HG03342 (cell line): ENCODE measurements around the gene TXNDC17.
"Not testable (repeated sequence)": the region's sequence is repeated elsewhere in the genome, so short reads cannot be mapped to it uniquely, and the experiment has no call there.

Experiments used
- ATAC-seq: cut with Tn5 transposase; IDR thresholded peaks from one replicate; pipeline ENCODE4 v1.9.1; 2021; ENCODE audit warnings: mild to moderate bottlenecking, moderate library complexity; ENCODE audit not compliant: unreplicated experiment

The TXNDC17 gene

DNA sequence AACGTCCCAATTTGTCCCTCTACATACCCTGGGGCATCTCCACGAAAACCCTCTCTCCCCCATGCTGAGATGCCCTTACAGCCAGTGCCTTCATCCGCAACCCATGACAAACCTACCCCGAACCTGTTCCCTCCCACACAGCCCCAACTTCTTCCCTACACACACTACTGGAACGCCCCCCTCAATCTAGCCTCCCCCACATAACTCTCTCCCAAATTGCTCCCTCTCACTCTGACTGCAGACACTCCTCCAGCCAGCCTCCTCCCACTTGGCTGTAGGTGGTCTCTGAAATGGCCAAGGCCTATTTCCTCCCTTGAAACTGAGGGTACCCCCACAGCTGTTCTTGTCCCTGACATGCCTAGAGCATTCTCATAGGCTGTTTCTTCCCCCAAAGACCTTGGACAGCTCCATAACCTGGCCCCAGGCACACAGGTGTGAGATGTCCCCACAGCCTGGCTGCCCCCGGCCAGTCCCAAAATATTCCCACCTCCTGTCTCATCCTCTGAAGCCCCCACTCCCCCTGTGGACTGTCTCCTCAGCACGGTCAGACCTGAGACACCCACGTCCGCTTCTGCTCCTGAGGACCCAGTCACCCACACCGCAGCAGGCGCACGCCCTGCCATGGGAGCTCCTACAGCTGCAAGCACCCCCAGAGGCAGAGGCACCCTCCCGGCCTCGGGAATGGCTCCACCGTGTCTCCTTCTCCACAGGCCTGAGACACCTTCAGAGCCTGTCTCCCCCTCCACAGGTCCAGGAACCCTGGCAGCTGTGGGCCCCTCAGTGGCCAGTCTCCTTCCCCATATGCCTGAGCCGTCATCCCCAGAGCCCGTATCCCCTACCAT, 4.0 kb upstream of the TXNDC17 start:
- no peak for ATAC-seq

DNA sequence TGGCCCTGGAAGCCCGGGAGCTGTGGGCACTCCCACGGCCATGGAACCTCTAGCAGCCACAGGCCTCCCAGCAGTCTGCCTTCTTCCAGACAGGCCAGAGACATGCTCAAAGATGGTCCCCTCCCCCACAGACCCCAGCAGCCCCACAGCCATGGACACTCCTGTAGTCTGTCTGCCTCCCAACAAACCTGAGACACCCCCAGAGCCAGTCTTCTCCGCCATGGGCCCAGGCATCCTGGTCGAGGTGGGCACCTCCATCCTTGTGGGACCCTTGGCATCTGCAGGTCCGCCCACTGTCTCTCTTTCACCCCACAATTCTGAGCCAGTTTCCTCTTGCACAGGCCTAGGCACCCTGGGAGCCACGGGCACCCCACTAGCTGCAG, 3.4 kb upstream of the TXNDC17 start:
- no peak for ATAC-seq

DNA sequence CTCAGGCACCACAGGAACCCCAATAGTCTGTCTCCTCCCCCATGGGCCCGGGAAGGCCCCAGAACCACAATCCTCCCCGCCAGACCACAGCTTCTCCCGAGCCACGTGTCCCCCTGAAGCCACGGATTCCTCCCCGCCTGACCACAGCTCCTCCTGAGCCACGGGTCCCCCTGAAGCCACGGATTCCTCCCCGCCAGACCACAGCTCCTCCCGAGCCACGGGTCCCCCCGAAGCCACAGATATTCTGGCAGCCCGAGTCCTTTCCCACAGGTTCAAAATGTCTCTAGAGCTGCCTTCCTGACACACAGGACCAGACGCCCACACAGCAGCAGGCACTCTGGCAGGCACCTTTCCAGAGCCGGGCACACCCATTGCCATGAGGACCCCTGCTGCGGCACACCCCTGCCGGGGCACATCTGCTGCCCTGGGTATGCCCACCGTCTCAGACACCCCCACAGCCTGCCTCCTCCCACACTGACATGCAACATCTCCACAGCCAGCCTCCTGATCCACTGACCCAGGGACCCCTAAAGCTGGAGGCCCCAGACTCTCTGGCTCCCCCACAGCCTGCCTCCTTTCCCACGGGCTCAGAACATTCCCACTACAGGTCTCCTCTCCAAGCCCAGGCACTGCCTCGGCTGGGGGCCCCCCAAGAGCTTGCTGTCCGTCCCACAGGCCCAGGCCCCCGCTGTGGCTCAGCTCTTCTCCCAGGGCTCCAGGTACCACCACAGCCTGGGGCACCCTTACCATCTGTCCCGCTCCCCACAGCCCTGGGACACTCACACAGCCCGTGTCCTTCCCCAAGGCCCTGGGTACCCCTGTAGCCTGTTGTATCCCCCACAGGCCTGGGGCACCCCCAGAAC, 2.6 kb upstream of the TXNDC17 start:
- ATAC-seq, result no peak

DNA sequence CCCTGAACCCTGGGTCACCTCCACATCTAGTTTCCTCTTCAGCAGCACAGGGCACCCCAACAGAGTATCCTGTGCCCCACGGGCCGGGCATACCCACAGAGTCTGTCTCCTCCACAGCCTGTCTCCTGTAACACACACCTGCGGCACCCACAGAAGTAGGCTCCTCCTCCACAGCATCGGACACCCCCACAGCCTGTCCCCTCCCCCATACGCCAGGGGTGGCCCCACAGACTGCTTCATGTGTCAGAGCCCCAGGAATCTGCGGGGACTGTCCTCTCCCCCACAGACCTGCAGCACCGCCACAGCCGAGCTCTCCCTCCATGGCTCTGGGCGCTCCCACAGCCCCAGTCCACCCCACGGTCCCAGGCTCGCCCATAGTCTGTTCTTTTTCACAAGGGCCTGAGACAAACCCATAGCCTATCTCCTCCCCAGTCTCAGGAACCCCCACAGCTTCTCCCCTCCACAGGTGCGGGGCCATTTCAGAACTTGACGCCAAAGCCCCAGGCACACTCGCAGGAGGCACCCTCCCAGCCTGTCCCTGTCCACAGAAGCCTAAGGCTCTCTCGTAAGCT, 1.8 kb upstream of the TXNDC17 start:
- no peak for ATAC-seq

DNA sequence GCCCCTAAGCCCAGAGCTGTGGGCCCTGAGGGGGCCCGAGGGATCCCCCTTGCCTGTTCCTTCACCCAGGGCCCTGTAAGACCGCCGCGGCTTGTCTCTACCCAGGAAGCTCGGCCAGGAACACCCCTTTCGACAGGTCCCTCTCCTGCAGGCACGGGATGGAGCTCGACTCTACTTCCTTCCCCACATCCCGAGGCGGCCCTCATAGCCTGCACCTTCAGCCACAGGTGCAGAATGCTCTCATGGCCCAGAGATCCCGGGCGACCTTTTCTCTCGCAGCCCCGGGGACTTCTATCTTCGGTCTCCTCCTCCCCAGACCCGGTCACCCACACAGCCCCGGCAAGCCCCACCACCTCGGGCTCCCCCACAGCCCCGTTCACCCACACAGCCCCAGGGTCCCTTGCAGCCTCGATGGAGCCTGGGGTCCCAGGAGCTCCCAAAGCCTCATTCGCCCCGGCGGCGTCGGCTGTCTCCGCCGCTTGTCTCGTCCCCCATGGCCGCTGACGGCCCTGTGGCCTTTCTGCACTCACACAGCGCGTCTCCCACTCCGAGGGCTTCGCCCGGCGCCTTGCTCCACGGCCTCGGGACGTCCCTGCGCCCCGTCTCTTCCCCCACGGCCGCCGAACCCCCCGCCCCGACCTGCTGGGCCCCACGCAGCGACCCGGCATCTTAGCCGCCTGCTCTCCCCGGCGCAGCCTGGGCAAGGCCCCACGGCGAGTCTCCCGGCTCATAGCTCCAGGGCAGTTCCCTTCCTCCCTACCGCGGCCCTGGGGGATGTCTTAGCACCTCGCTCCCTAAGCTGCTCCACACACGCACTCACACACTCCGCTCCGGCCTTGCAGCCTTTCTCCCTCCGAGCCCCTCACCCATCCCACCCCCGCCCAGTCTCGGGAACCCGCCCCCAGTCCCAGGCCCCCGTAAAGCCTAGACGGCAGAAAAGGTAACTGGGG, 999 bp upstream of the TXNDC17 start:
- ATAC-seq, result peak; percentile 14

DNA sequence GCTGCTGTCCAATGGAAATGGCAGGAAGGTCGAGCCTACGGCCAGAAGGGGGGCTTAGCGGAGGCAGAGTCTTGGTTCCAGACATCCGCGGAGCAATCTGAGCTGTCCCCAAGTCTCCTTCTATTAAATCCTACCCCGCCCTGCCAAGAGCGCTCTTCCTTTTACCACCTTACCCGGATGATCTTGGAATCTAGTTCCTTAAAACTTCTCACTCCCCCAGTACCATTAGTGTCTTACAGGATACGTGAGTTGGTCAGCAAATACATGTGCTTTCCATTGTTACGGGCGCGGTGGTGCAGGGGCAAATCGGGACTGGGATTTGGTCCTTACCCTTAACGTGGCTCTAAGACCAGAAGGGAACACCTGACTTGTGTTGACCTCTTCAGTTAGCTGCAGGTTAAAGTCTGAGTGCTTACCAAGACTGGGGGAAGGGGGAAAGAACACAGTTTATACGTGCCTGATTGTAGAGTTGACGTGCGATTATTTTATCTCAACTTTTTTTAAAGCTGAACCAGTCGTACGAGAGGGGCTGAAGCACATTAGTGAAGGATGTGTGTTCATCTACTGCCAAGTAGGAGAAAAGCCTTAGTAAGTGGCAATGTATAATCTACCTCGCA, 495 bp downstream of the TXNDC17 start:
- peak; percentile 5 for ATAC-seq

DNA sequence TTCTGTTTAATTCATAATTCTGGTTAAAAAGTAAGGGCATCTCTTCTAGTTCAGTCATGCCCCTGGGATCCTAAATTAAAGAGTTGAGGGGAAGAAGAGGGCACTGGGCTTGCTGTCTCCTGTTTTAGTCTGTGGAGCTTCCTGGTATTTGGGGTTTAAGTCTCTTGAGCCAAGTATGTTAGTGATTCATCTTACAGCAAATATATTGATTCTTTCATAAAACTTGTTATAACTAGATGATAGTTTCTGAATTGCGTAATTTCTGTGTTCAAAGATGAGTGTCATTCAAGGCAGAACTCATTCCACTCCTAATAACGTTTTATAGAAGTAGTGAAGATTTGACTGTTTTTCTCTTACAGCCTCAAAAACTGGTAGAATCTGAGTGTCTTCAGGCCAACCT, 1.7 kb downstream of the TXNDC17 start:
- no peak for ATAC-seq

DNA sequence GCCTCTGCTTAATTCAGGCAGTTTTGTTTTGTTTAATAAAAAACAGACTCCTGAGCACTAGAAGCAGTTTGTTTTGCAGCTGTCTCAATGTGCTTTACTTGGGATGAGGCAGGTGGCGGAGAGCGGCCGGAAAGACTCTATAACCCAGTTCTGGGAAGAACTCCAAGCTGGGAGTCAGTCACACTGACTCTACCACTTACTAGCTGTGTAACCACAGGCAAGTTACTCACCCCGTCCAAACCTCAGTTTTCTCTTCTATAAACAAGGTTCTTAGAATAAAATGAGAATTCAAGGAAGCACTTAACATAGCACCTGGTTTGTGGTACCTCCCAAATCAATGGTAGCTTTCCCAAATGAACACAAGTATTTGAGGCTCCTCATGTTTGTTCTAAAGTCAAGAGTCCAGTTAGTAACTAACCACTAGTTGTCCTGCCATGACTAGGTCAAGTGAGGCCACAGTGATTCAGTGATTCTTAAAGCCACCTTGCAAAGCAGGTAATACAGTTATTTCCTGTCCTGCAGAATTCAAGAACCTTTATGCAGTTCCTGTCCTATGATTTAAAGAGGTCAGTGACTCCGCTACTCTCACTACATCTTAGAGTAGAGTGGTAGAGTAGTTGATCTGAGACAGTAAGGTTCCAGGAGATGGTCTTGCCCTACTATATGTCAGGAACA, 2.7 kb downstream of the TXNDC17 start:
- no peak for ATAC-seq

DNA sequence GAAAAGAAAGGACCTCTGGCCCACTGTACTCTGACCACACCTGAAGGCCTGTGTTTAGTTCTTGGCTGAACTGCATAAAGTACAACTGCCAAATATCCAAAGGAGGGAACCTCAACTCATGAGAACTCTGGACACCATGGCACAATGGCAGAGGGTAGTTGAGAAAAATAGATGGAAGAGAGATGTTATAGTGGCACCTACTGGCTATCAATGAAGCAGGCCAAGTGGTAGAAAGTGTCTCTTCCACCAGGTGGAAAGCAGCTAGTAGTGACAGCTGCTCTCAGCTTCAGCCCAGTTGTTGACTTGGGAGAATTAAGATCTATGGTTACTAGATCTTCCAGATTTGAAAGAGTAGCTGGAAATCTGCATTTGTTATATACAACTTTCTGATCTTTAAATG, 7.3 kb downstream of the TXNDC17 start:
- ATAC-seq, result no peak

DNA sequence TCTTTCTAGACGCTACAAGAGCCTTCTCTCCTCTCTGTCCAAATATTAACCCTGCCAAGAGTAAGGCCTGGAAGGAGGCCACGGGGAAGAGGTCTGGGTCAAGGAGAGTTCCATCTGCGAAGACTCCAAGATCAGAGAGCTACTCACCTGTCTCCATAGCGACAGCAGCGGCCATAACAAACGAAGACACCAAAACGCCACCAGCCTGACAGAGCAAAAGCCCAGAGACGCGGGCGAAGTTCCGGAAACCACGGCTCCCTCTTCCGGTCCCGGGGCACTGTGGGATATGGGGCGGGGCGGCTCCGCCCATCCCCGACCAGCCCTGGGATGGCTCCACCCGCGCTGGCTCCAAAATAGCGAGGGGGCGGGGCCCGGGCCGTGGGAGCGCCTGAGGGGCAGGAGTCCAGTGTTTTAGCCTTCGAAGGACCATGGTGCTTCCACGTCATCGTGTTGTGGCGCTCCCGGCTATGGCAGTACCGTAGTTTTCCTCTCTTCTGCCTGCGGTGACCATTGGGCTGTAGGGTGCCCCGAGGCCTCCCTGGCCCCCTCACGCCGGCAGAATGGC, 10.6 kb downstream of the TXNDC17 start, which contains the start of the genes C17orf100 and MED31:
Gene C17orf100 (plus strand): TSS at position 409 of the 565 bp plus-strand sequence. CDS start 152 bp downstream, at position 561.
Gene MED31 (minus strand): TSS at position 252 of the 565 bp plus-strand sequence. CDS start 77 bp downstream, at position 175.
- ATAC-seq, result peak; percentile 90

DNA sequence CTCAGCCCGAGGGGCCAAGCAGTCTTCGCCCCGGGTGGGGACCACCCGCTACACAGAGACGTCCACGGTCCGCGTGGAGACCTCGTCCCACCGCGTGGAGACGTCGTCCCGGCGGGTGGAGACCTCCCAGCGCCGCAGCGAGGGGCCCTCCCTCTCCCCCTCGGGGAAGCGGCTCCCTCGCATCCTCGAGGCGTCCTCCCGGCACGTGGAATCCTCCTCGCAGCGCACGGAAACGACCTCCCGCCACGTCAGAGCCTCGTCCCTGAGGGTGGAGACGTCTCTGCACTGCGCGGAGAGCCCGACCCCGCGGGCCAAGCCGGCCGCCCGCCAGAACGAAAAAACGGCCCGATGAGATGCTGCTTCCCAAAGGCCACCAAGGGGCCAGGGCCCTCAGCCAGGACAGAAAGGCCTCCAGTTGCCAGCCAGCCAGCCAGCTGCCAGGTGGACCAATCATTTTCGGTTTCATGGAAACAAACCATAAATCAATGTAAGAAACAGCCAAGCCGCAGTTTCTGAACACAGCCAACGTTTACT, 11.1 kb downstream of the TXNDC17 start:
- no peak for ATAC-seq

DNA sequence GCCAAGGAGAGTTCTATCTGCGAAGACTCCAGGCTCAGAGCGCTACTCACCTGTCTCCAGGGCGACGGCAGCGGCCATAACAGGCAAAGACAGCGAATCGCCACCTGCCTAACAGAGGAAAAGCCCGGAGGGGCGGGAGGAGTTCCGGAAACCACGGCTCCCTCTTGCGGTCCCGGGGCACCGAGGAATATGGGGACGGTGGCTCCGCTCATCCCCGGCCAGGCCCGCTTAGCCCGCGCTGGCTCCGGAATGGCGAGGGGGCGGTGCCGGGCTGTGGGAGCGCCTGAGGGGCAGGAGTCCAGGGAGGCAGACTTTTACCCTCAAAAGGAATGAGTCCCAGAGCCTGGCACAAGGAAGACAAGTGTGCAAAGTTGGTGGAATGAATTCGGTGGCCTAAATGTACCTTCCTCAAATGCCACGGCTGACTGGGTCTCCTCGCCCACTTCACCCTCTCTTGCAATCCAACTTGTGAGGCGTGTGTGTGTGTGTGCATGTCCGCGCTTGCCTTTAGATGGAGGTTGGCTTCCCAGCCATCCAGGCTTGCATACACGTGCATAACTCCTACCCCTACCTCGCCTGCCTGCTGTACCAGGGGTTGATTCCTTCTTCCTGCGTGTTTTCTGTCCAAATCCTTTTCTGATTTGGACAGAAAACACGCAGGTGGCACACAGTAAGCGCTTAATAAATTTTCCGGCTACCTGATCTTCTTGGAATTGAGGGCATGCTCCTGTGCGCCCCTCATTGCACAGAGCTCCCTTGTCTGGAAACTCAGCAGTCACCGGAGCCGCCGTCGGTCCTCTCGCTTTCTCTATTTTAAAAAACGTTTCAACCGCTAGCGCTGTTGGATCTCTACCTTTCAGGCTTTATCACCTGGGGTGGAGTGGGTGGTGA, 14.2 kb downstream of the TXNDC17 start:
- no peak for ATAC-seq

DNA sequence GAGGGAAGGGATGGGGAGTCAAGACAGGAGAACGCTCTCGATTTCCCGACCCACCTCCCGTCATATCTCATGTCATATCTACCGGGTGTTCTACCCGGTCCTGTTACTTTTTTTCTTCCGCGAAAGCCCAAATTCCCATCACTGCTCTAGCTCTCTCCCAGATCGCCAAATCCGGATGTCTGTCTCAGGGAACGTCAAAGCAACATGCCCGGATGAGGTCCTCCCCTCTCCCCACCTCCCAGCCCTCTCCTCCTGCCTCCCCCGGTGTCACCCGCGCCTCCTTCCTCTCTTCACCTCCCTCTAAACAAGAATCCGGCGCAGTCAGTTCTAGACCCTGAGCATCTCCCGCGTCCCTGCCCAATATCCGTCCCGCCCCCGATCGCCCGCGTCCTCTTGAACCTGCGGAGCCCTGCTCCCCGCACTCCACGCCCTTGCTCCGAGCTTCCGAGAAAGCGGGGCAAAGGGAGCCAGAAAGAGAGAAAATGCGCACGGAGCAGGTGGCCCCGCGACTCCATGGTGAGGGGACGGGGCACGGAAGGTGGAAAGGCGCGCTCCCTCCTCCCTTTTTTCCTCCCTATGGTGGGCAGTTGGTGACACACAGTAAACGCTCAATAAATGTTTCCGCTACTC, 15.0 kb downstream of the TXNDC17 start:
- not testable (repeated sequence) for ATAC-seq

DNA sequence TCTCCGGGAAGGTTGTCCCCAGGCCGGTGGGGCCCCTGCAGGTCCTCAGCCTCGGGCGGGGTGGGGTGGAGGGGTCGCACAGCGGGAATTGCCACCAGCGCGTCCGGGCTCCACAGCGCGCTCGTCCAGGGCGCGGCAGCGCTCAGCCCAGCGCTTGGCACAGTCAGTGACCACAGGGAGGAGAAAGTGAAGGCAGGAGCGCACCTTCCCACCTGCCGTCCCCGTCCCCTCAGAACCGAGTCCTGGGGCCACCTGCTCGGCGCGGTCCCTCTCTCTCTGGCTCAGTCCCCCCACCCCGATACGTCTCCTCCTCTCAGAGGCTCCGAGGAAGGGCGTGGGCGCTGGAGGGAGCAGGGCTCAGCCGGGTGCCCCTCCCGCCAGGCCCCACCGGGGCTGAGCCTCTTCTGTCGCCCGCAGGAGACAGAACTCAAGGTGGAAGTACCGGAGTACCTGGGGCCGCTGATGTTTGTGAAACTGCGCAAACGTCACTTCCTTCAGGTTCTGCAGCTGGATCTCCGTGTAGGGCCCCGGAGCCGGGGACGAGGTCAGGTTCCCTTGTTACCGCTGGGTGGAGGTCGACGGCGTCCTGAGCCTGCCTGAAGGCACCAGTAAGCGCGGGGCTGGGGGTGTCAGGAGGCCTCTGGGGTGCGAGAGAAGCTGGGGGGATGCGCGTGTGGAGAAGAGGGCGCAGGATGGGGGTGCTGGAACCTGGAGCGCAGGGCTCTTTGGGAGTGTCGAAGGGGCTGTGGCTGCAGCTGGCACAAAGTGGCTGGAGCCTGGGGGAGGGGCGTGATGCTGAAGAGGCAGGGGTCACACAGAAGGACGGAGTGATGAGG, 16.2 kb downstream of the TXNDC17 start:
- ATAC-seq, result peak; percentile 42

DNA sequence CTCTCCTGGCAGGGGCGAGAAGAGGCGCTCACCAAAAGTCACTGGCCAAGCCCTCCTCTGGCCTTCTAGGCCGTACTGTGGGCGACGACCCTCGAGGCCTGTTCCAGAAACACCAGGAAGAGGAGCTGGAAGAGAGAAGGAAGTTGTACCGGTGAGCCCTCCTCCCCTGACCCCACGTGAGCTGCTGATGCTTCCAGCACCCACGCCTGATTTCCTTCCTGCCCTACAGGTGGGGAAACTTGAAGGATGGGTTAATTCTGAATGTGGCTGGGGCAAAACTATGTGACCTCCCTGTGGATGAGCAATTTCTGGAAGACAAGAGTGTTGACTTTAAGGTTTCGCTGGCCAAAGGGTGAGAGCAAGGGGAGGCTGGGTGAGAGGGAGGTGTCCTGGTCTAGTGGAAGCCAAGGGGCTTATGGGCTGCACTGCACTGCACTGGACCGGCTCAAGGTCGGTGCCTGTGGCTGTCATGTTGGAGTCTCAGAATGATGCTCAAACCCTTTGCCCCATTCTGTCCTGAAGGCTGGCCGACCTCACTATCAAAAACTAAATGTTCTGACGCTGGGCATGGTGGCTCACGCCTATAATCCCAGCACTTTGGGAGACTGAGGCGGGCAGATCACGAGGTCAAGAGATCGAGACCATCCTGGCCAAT, 16.9 kb downstream of the TXNDC17 start:
- no peak for ATAC-seq

DNA sequence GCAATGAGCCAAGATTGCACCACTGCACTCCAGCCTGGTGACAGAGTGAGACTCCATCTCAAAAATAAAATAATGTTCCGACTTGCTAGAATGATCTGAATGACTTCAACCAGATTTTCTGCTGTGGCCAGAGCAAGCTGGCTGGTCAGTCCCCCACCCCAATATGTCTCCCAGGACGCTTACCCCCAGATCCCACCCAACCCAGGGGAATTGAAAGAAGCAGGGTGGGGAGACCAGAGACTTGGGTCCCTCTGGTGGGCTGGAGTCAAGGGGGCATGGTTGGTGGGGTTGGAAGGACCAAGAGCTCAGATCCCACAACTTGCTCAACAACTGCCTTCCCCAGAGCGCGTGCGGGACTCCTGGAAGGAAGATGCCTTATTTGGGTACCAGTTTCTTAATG, 17.6 kb downstream of the TXNDC17 start:
- not testable (repeated sequence) for ATAC-seq
